8988T (cell line): Measurements from ENCODE around the gene GOLGA8S.
"Not testable (repeated sequence)": the region's sequence is repeated elsewhere in the genome, so short reads cannot be mapped to it uniquely, and the experiment has no call there.

Experiments used
- DNase-seq: peaks from one replicate; pipeline ENCODE4 v3.0.0; 2011

GOLGA8S gene

DNA sequence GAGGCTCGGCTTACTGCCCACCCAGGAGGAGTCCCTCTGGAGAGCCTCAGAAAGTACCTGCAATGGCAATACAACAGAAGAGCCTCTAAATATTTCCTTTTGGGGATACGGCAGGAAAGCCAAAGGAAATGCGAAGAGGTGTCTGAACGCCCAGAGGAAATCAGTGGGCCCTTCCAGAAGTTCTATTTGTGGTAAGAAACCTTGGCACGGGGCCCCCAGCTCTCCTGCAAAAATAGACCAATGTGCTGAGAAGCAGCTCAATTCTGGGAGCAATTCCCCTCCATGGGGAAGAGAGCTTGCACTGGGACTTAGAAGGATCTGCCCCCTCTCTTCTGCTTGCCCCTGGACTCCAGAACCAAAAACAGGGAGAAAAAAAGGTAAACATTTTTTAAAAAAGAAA is 44.7 kb downstream of the GOLGA8S start:
- not testable (repeated sequence) for DNase-seq

DNA sequence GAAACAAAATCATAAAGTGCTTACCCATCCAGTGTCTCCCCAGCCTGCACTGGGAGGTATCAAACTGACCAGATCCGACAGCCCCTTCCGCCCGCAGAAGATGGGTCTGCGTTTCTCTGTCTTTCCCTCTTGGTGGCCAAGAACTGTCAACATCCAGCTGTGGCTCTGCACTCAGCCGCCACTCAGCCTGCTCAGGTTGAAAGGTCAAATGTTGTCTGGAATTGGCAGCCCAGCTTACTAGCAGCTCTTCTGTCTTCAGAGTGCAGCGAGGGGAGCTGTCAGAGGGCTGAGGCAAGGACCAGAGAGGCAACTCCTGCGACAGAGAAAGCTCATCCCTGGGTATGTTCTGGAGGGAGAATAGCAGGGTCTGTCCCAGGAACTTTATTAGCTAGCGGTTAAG is 47.1 kb downstream of the GOLGA8S start:
- DNase-seq: no peak

DNA sequence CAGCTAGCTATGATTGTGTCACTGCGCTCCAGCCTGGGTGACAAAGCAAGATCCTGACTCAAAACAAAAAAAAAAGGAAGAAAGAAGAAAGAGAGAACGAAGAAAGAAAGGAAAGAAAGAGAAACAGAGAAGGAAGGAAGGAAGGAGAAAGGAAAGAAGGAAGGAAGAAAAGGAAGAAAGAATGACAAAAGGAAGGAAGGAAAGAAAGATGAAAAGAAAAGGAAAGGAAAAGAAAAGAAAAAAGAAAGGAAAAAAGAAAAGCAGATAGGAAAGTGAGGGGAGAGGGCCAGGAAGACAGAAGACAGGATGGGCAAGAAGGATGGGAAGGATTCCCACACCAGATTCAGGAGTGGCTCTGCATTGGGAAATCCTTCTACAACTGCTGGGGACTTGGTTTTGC is 47.6 kb downstream of the GOLGA8S start:
- no peak for DNase-seq

DNA sequence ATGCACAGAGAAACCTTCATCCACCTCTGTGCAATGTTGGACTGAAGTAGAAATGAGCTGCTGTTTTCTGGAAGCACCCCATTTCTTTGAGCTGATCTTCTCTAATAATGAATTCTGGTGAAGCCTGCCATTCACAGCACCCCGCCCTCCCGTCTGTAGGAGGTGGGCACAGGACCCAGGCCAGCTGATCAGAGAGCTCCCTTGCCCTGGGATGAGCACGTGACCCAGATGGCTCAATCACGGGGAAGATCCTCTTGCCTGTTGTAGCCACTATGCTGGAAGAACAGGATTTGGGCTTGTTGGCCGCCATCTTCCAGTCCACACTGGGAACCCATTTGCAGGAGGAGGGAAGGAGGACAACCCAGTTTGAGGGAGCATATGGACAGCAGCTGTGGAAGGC is 48.0 kb downstream of the GOLGA8S start:
- DNase-seq: no peak

DNA sequence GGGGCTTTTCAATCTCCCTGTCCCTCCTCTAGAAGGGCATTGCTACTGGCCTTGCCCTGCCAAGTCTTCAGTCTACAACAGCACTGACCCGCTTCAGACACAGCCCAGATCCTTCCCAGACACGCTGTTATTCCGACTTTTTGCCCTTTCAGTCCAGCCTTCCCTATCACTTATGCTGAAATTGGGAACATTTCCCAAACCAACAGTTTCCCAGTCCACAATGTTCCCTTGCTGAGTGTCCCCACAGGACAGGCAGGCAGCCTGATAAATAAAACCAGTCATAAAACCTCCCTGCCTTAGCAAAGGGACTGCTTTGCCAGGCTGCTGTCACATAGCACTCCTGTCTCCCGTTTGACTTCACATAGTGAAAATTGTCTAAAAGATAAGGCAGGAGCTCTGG is 49.0 kb downstream of the GOLGA8S start:
- DNase-seq: no peak

DNA sequence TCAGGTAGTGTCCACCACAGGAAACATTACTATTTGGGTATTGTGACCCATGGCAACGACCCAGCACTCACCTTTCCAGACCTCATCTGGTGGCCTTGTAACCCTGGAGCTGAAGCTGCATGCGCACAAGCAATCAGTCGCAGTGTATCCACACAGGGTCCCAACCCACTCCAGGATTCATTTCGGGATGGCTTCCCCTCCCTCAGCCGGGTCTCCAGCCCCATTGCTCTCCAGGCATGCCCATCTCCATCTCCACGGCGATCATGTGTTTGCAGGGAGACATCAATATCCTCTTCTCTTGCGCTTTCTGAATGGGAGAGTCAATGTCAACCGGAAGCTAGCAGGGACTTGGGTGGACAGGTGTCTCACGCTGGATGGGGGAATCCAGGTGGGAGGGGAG is 57.3 kb downstream of the GOLGA8S start:
- no peak for DNase-seq

DNA sequence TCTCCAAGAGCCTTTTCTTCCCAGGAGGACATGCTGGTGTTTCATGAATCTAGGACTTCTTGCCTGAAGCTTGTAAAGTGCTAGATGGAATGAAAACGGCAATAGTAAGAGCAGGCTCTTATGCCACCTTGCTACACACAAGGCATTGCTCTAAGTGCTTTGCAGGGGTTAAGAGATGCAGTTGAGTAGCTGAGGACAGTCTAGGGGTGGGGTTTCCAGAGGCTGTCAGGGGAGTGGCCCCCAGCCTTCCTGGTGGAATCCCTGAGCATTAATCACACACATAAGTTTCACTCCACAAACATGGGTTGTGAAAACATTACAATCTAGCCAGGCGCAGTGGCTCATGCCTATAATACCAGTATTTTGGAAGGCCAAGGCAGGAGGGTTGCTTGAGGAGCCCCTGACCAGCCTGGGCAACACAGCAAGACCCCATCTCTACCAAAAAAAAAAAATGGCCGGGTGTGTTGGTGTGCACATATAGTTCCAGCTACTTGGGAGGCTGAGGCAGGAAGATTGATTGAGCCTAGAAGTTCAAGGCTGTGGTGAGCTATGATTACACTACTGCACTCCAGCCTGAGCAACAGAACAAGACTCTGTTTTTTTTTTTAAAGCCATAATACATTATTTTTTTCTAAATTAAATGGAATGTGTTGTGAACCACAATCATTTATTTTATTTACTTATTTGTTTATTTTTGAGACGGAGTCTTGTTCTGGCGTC is 58.5 kb downstream of the GOLGA8S start:
- DNase-seq: not testable (repeated sequence)
